ENCODE data around the gene CDHR4. TPM values are rescaled to one million over a fixed set of nuclear protein-coding genes. Genes with fewer than 3 reads are reported as not detected.

CDHR4 gene
- total RNA-seq, 1 experiment from 2014 or later = 0.17 TPM

- no peak for TF ChIP-seq PRRX2 (CRISPR knock-in tag; IDR thresholded peaks at IDR 0.05)
These were observed 53.7 kb downstream of the CDHR4 start (continued) for GRCh38 chr3:49745986-49746385.

Small RNA genes within 50 kb of the gene (microRNA-seq; reads per million reads assigned to microRNA genes)
- gene MIR5193 (ENCODE audit: borderline number of aligned reads) = not detected

Other genes starting within 250 kb of the CDHR4 start
- gene BSN, start 245.4 kb downstream of the CDHR4 start, total RNA-seq (2021) = 1.7 to 2.8 TPM (median 2.4 TPM) in 3 replicates
- 270 to 276 TPM (median 273 TPM) in 3 replicates for gene APEH, start 125.5 kb downstream of the CDHR4 start, total RNA-seq (2021)
- 13.8 to 17.2 TPM (median 17.2 TPM) in 3 replicates for gene MST1, start 110.4 kb downstream of the CDHR4 start, total RNA-seq (2021)
- gene RNF123, start 110.3 kb downstream of the CDHR4 start, total RNA-seq (2021) = 45.5 to 47.1 TPM (median 46.8 TPM) in 3 replicates
- gene AMIGO3, start 80.2 kb downstream of the CDHR4 start, total RNA-seq (2021) = 3.9 to 5.3 TPM (median 4.3 TPM) in 3 replicates
- gene GMPPB, start 75.9 kb downstream of the CDHR4 start, total RNA-seq (2021) = 23.7 to 28.7 TPM (median 28.0 TPM) in 3 replicates
- 29.2 to 32.2 TPM (median 32.2 TPM) in 3 replicates for gene IP6K1, start 13.3 kb downstream of the CDHR4 start, total RNA-seq (2021)
- 1.4 to 2.0 TPM (median 1.5 TPM) in 3 replicates for gene INKA1, start 3.4 kb upstream of the CDHR4 start, total RNA-seq (2021)
- 1.2 to 1.9 TPM (median 1.6 TPM) in 3 replicates for gene UBA7, start 14.1 kb upstream of the CDHR4 start, total RNA-seq (2021)
- gene TRAIP, start 56.7 kb upstream of the CDHR4 start, total RNA-seq (2021) = 25.9 to 31.8 TPM (median 29.9 TPM) in 3 replicates
- 56.0 to 58.2 TPM (median 56.6 TPM) in 3 replicates for gene CAMKV, start 70.0 kb upstream of the CDHR4 start, total RNA-seq (2021)
- 5.1 to 6.2 TPM (median 5.6 TPM) in 3 replicates for gene MST1R, start 104.0 kb upstream of the CDHR4 start, total RNA-seq (2021)
- gene MON1A, start 129.9 kb upstream of the CDHR4 start, total RNA-seq (2021) = 6.6 to 8.6 TPM (median 7.0 TPM) in 3 replicates
- 115 to 122 TPM (median 118 TPM) in 3 replicates for gene RBM6, start 140.3 kb upstream of the CDHR4 start, total RNA-seq (2021)